Activated naive CD8-positive, alpha-beta T cell (primary cell): Measurements from ENCODE around the gene DOCK1.
A peak's percentile ranks its signal among the peaks of the same experiment; 100 is the strongest.
"Not testable (repeated sequence)": the region's sequence is repeated elsewhere in the genome, so short reads cannot be mapped to it uniquely, and the experiment has no call there.

Source experiments
- H3K27ac Mint-ChIP-seq: one replicate; pipeline ENCODE4 v1.8.0; 2021; ENCODE audit warnings: mixed read lengths
- H3K27me3 Mint-ChIP-seq: one replicate; pipeline ENCODE4 v1.8.0; 2021; ENCODE audit warnings: mixed read lengths
- H3K36me3 Mint-ChIP-seq: one replicate; pipeline ENCODE4 v1.8.0; 2021; ENCODE audit warnings: mixed read lengths
- H3K4me1 Mint-ChIP-seq: one replicate; pipeline ENCODE4 v1.8.0; 2021; ENCODE audit warnings: low read depth, mixed read lengths
- H3K4me3 Mint-ChIP-seq: one replicate; pipeline ENCODE4 v1.8.0; 2021; ENCODE audit warnings: mild to moderate bottlenecking, mixed read lengths
- H3K9me3 Mint-ChIP-seq: one replicate; pipeline ENCODE4 v1.8.0; 2021; ENCODE audit warnings: low read depth, mixed read lengths

DOCK1 gene

GRCh38 chr10:126892226-126893175, 12.7 kb upstream of the DOCK1 start:
- Mint-ChIP-seq H3K27me3 (no peaks in the 10 kb centered on the region), H3K9me3 (no peaks in the 10 kb centered on the region), H3K4me3 (no peak overlapping the region), H3K27ac (no peak overlapping the region), H3K36me3 (no peaks in the 10 kb centered on the region), H3K4me1 (no peaks in the 10 kb centered on the region)

DNA sequence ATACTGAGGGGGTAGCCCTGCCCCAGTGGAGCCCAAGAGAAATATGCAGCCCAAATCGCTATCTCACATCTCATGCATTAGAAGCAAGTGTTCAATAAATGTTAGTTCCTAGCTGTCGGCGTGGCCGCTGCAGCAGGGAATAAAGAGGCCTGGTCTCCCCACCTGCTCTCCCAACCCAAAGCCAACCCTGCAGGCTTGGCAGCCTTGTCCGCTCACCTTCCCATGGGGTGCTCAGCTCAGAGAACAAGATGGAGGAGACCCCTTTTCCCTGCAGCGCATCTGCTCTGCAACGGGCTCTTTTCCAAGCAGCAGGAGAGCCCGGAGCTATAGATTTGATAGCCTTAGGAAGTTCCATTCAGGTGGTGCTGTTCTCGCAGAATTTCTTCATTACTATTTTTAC, 12.0 kb upstream of the DOCK1 start:
- Mint-ChIP-seq H3K27me3 (no peaks in the 10 kb centered on the region), H3K4me1 (no peaks in the 10 kb centered on the region)

GRCh38 chr10:126893841-126894240, 11.4 kb upstream of the DOCK1 start:
- H3K9me3 Mint-ChIP-seq = no peaks in the 10 kb centered on the region
- H3K36me3 Mint-ChIP-seq = no peaks in the 10 kb centered on the region
- H3K27ac Mint-ChIP-seq = no peak overlapping the region
- no peak overlapping the region for H3K4me3 Mint-ChIP-seq
- no peaks in the 10 kb centered on the region for H3K27me3 Mint-ChIP-seq
- no peaks in the 10 kb centered on the region for H3K4me1 Mint-ChIP-seq

More for the DNA sequence above, 12.0 kb upstream of the DOCK1 start:
- H3K27ac Mint-ChIP-seq = no peak overlapping the region
- H3K36me3 Mint-ChIP-seq = no peaks in the 10 kb centered on the region
- no peaks in the 10 kb centered on the region for H3K9me3 Mint-ChIP-seq
- H3K4me3 Mint-ChIP-seq = no peak overlapping the region

- no peak overlapping the region for H3K27ac Mint-ChIP-seq
- no peaks in the 10 kb centered on the region for H3K4me1 Mint-ChIP-seq
- no peaks in the 10 kb centered on the region for H3K27me3 Mint-ChIP-seq
- no peak overlapping the region for H3K4me3 Mint-ChIP-seq
- no peaks in the 10 kb centered on the region for H3K9me3 Mint-ChIP-seq
- no peaks in the 10 kb centered on the region for H3K36me3 Mint-ChIP-seq
Observed at GRCh38 chr10:126895214-126895781, 9.9 kb upstream of the DOCK1 start.

- H3K4me1 Mint-ChIP-seq = no peaks in the 10 kb centered on the region
- no peaks in the 10 kb centered on the region for H3K27me3 Mint-ChIP-seq
- no peak overlapping the region for H3K27ac Mint-ChIP-seq
- H3K4me3 Mint-ChIP-seq = no peak overlapping the region
- no peaks in the 10 kb centered on the region for H3K36me3 Mint-ChIP-seq
- no peaks in the 10 kb centered on the region for H3K9me3 Mint-ChIP-seq
Observed at GRCh38 chr10:126898460-126898859, 6.8 kb upstream of the DOCK1 start.

- not testable (repeated sequence) for H3K27ac Mint-ChIP-seq, H3K4me1 Mint-ChIP-seq, H3K36me3 Mint-ChIP-seq, H3K4me3 Mint-ChIP-seq, H3K27me3 Mint-ChIP-seq, H3K9me3 Mint-ChIP-seq
Observed at GRCh38 chr10:126899529-126899928, 5.7 kb upstream of the DOCK1 start.

- Mint-ChIP-seq H3K4me1 (peaks cover 7% of the 10 kb centered on the region), H3K27me3 (peaks cover 13% of the 10 kb centered on the region), H3K9me3 (no peaks in the 10 kb centered on the region), H3K4me3 (no peak overlapping the region), H3K36me3 (no peaks in the 10 kb centered on the region), H3K27ac (no peak overlapping the region)
Observed at GRCh38 chr10:126902157-126902556, 3.1 kb upstream of the DOCK1 start.

GRCh38 chr10:126903656-126904360, 1.4 kb upstream of the DOCK1 start:
- Mint-ChIP-seq H3K9me3 (no peaks in the 10 kb centered on the region), H3K27me3 (peaks cover 13% of the 10 kb centered on the region), H3K4me1 (peaks cover 7% of the 10 kb centered on the region), H3K36me3 (no peaks in the 10 kb centered on the region), H3K27ac (no peak overlapping the region), H3K4me3 (no peak overlapping the region)

GRCh38 chr10:126904516-126904817, 761 bp upstream of the DOCK1 start:
- Mint-ChIP-seq H3K4me1 (peaks cover 7% of the 10 kb centered on the region), H3K27ac (no peak overlapping the region), H3K27me3 (peaks cover 13% of the 10 kb centered on the region), H3K4me3 (no peak overlapping the region), H3K9me3 (no peaks in the 10 kb centered on the region), H3K36me3 (no peaks in the 10 kb centered on the region)

DNA sequence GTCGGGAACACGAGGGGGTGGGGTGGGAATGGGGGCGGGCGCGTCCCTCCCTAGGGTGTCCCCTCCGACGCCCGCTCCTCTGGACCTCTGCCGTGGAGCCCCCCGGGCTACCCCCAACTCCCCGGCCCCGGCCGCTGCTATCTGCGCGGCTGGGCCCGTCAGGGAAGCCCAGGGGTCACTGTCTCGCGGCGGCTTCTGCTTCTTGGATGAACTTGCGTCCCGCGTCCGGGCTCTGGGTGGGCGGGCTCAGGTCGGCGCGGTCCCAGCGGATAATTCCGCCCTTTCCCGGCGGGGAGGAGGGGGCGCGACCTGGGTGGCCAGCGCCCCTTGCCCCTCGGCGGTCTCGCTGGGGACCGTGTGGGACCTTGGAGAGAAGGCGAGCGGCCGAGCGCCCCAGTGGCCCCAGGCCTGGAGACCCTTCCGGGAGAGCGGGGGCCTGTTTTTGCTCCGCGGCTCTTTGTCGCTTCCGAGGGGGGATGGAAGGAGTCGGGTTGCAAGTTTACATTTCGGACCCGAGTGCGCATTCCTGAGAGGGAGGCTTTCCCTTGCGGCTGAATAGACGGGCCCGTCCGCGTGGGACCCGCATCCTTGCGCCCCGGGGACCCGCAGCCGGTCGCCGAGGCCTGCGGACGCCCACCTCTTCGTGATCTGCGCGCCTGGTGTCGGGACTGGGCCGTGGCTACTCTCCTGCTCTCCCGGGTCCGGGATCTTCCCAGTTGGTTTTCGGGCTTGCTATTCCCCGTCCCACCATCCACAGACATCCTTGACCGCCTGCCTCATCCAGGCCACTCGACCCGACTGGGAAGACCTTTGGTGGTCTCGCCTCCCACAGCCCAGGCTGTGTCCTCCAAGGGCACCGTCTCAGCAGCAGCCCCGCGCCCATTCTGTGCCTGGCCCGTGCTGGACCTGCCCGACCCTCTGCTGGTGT, 812 bp downstream of the DOCK1 start:
- Mint-ChIP-seq H3K9me3 (no peaks in the 10 kb centered on the region), H3K36me3 (no peaks in the 10 kb centered on the region), H3K4me1 (peaks cover 7% of the 10 kb centered on the region), H3K27ac (no peak overlapping the region), H3K4me3 (peak overlapping the region; percentile 52), H3K27me3 (peaks cover 13% of the 10 kb centered on the region)

DNA sequence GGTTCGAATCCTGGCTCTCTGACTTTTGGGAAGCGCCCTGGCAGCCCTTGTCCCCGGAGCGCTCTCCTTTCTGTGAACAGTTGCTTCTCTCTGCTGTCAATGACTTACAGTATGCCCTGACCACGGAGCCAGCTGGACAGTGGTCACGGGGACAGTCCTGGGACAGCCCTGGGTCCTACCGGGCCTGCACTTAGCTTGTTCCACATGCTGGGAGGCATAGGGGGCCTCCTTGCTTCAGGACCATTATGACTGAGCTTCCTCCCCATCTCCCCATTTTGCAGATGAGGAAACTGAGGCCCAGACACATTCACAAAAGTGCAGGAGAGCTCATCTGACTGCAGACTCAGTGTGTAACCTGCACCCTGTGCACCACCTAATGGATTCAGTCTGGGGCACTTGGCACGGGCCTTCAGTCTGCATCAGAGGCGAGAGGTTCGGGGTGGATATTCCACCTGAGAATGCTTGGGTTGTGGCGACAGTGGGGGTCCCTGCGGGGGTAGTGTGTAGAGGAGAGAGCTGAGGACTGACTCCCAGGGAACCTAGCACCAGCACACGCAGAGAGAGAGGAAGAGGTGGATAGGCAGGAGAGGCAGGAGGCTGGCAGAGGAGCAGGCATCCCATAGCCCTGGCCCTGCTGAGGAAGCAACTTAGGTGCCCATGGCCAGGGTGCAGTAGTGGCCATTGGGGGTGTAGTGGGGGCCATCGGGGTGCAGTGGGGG, 1.6 kb downstream of the DOCK1 start:
- peaks cover 7% of the 10 kb centered on the region for H3K4me1 Mint-ChIP-seq
- H3K27me3 Mint-ChIP-seq = peaks cover 13% of the 10 kb centered on the region
- H3K36me3 Mint-ChIP-seq = no peaks in the 10 kb centered on the region
- peak overlapping the region; percentile 17 for H3K27ac Mint-ChIP-seq
- no peaks in the 10 kb centered on the region for H3K9me3 Mint-ChIP-seq
- peak overlapping the region; percentile 52 for H3K4me3 Mint-ChIP-seq

GRCh38 chr10:126907423-126907970, 2.3 kb downstream of the DOCK1 start:
- Mint-ChIP-seq H3K27me3 (peaks cover 13% of the 10 kb centered on the region), H3K4me1 (peaks cover 7% of the 10 kb centered on the region)

DNA sequence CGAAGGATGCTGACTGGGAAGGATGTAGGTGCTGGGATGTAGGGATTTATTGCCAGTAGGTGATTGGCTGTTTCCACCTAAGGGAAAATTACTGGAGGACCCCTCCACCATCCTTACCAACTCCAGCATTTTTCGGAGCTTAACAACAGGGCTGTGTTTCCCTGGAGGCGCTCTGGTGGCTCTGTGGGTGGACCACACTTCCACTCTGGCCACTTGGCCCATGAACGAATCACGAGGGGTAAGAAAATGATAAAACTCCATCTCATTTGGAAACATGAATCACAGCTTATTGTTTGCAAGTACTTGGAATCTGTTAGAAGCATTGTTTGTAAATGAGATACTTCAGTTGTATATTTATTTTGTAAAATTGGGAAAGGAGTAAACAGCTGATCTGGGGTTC, 3.0 kb downstream of the DOCK1 start:
- H3K36me3 Mint-ChIP-seq = no peaks in the 10 kb centered on the region
- H3K27ac Mint-ChIP-seq = no peak overlapping the region
- no peak overlapping the region for H3K4me3 Mint-ChIP-seq
- no peaks in the 10 kb centered on the region for H3K9me3 Mint-ChIP-seq
- peaks cover 7% of the 10 kb centered on the region for H3K4me1 Mint-ChIP-seq
- peaks cover 13% of the 10 kb centered on the region for H3K27me3 Mint-ChIP-seq

More at GRCh38 chr10:126907423-126907970, 2.3 kb downstream of the DOCK1 start:
- Mint-ChIP-seq H3K36me3 (no peaks in the 10 kb centered on the region), H3K27ac (no peak overlapping the region), H3K9me3 (no peaks in the 10 kb centered on the region), H3K4me3 (no peak overlapping the region)

GRCh38 chr10:126908729-126909128, 3.5 kb downstream of the DOCK1 start:
- Mint-ChIP-seq H3K27me3 (peaks cover 13% of the 10 kb centered on the region), H3K27ac (no peak overlapping the region), H3K9me3 (no peaks in the 10 kb centered on the region), H3K36me3 (no peaks in the 10 kb centered on the region), H3K4me3 (no peak overlapping the region), H3K4me1 (peaks cover 7% of the 10 kb centered on the region)
